OCI-M1 (cell line): ENCODE results near the gene PODXL2.

Source experiments
- DNase-seq: peaks from one replicate; lab custom pipeline; 2025; lab: John Stamatoyannopoulos, UW

PODXL2 gene

GRCh38 chr3:127710155-127710941, 81.4 kb downstream of the PODXL2 start:
- DNase-seq: no peak

- no peak for DNase-seq
Measured at GRCh38 chr3:127711021-127711695, 82.2 kb downstream of the PODXL2 start.

- DNase-seq: no peak
Measured at GRCh38 chr3:127711896-127712295, 82.9 kb downstream of the PODXL2 start.

- no peak for DNase-seq
Measured at GRCh38 chr3:127712461-127712860, 83.5 kb downstream of the PODXL2 start.

GRCh38 chr3:127712881-127713771, 84.1 kb downstream of the PODXL2 start:
- no peak for DNase-seq

GRCh38 chr3:127714125-127714571, 85.2 kb downstream of the PODXL2 start:
- DNase-seq: no peak

- no peak for DNase-seq
Measured at GRCh38 chr3:127714866-127715265, 85.9 kb downstream of the PODXL2 start.

GRCh38 chr3:127715532-127715931, 86.5 kb downstream of the PODXL2 start:
- no peak for DNase-seq

GRCh38 chr3:127716384-127716783, 87.4 kb downstream of the PODXL2 start:
- DNase-seq: no peak

- DNase-seq: no peak
Measured at GRCh38 chr3:127717357-127718244, 88.6 kb downstream of the PODXL2 start.

GRCh38 chr3:127718245-127718915, 89.4 kb downstream of the PODXL2 start:
- DNase-seq: no peak

- no peak for DNase-seq
Measured at GRCh38 chr3:127718916-127719290, 89.9 kb downstream of the PODXL2 start.

- DNase-seq: no peak
Measured at GRCh38 chr3:127719369-127719768, 90.4 kb downstream of the PODXL2 start.

- DNase-seq: no peak
Measured at GRCh38 chr3:127720161-127720823, 91.3 kb downstream of the PODXL2 start.

- DNase-seq: no peak
Measured at GRCh38 chr3:127720985-127721935, 92.3 kb downstream of the PODXL2 start.

GRCh38 chr3:127722091-127722784, 93.3 kb downstream of the PODXL2 start:
- DNase-seq: no peak
